NCI-H187 treated with DMSO at 0.1 percent for 48 hours (cell line): ENCODE measurements around the gene BLOC1S3.
"Not testable (repeated sequence)": the region's sequence is repeated elsewhere in the genome, so short reads cannot be mapped to it uniquely, and the experiment has no call there.

ENCODE experiments used
- DNase-seq: peaks from one replicate; lab custom pipeline; 2025; lab: John Stamatoyannopoulos, UW

BLOC1S3 gene

DNA sequence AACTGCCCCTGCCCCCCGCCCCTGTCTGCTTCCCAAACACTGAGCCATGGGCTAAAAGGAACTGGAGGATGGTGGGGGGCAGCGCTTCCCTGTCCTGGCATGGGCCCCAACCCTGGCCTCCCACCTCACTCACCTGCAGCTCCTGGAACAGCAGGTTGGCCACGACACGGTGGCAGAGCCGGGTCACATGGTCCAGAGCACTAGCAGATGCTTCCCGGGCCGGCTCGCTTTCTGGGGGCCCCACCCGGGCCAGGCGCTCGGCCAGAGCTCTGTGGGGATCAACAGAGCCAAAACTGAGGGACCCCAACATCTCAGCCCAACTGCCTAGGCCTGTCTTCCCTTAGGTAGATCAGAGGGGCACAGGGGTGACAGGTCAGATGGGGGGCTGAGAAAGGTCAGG is 46.1 kb downstream of the BLOC1S3 start:
- DNase-seq = no peak

- DNase-seq = not testable (repeated sequence)
These were observed 50.5 kb downstream of the BLOC1S3 start for GRCh38 chr19:45229056-45229455.
